Measurements from ENCODE around the gene LSM12. TPM values are rescaled to one million over a fixed set of nuclear protein-coding genes. Genes with fewer than 3 reads are reported as not detected.

The LSM12 gene
- total RNA-seq, 4 donors from 2014 or later = 33.3 to 53.0 (median 41.1) TPM

- no CpG with 5 or more reads among the region's 4 CpGs for WGBS, 2 donors (ENCODE audit: low coverage in 1 of 2)
- Histone ChIP-seq H3K9me3 (no peaks in the 10 kb centered on the region), H3K4me1 (peaks cover 28 to 100% (median 73%) of the 10 kb centered on the region in 3 donors), H3K27me3 (no peaks in the 10 kb centered on the region), H3K27ac (peak overlapping the region; percentile 69 to 98 (median 95)), H3K36me3 (peaks cover 0 to 21% of the 10 kb centered on the region in 2 donors), H3K4me3 (peak overlapping the region in 1 of 2 donors; percentile 50)
- TF ChIP-seq CTCF (IDR thresholded peaks at IDR 0.05) (no peak), POLR2AphosphoS5 (IDR thresholded peaks at IDR 0.05) (no peak), EP300 (IDR thresholded peaks at IDR 0.05) (no peak), POLR2A (IDR thresholded peaks at IDR 0.05) (no peak)
- no peak for ATAC-seq
These were observed 42.8 kb upstream of the LSM12 start for GRCh38 chr17:44109312-44109630.

GRCh38 chr17:44108440-44109311 lies 42.2 kb upstream of the LSM12 start:
- peak overlapping the region in 1 of 2 donors; percentile 50 for H3K4me3 ChIP-seq
- WGBS, 2 donors (ENCODE audit: low coverage in 1 of 2) = 15 to 18% methylated on average over 7 to 13 of the region's 16 CpGs
- peak; percentile 92 for ATAC-seq
- TF ChIP-seq CTCF (IDR thresholded peaks at IDR 0.05) (no peak), POLR2A (IDR thresholded peaks at IDR 0.05) (no peak), POLR2AphosphoS5 (IDR thresholded peaks at IDR 0.05) (peak; percentile 83), EP300 (IDR thresholded peaks at IDR 0.05) (no peak)
- H3K36me3 ChIP-seq = peaks cover 0 to 16% of the 10 kb centered on the region in 2 donors
- peaks cover 28 to 100% (median 72%) of the 10 kb centered on the region in 3 donors for H3K4me1 ChIP-seq
- H3K9me3 ChIP-seq = no peaks in the 10 kb centered on the region
- peak overlapping the region; percentile 91 to 98 (median 95) for H3K27ac ChIP-seq
- H3K27me3 ChIP-seq = no peaks in the 10 kb centered on the region

GRCh38 chr17:44106801-44107200 lies 40.3 kb upstream of the LSM12 start:
- WGBS, 2 donors (ENCODE audit: low coverage in 1 of 2) = 91 to 100% methylated on average over 3 to 4 of the region's 4 CpGs
- no peaks in the 10 kb centered on the region for H3K27me3 ChIP-seq
- TF ChIP-seq CTCF (IDR thresholded peaks at IDR 0.05) (no peak), EP300 (IDR thresholded peaks at IDR 0.05) (no peak), POLR2AphosphoS5 (IDR thresholded peaks at IDR 0.05) (no peak), POLR2A (IDR thresholded peaks at IDR 0.05) (no peak)
- H3K4me3 ChIP-seq = no peak overlapping the region
- H3K9me3 ChIP-seq = no peaks in the 10 kb centered on the region
- H3K36me3 ChIP-seq = peaks cover 0 to 18% of the 10 kb centered on the region in 2 donors
- peak overlapping the region; percentile 91 to 98 (median 93) for H3K27ac ChIP-seq
- peaks cover 25 to 100% (median 61%) of the 10 kb centered on the region in 3 donors for H3K4me1 ChIP-seq
- no peak for ATAC-seq

GRCh38 chr17:44105941-44106340 lies 39.5 kb upstream of the LSM12 start:
- Histone ChIP-seq H3K36me3 (peaks cover 0 to 24% of the 10 kb centered on the region in 2 donors), H3K27ac (peak overlapping the region in 3 of 4 donors; percentile 49 to 98 (median 54)), H3K4me1 (peaks cover 20 to 100% (median 58%) of the 10 kb centered on the region in 3 donors), H3K9me3 (no peaks in the 10 kb centered on the region), H3K27me3 (no peaks in the 10 kb centered on the region), H3K4me3 (no peak overlapping the region)
- TF ChIP-seq EP300 (IDR thresholded peaks at IDR 0.05) (no peak), POLR2AphosphoS5 (IDR thresholded peaks at IDR 0.05) (no peak), POLR2A (IDR thresholded peaks at IDR 0.05) (no peak), CTCF (IDR thresholded peaks at IDR 0.05) (no peak)
- WGBS, 2 donors (ENCODE audit: low coverage in 1 of 2) = 75% methylated on average over 2 of the region's 3 CpGs; no CpG with 5 or more reads in 1 of the 2 donors
- no peak for ATAC-seq
